ENCODE results near the gene RHEX.

RHEX gene

GRCh38 chr1:206133751-206134415, 80.9 kb downstream of the RHEX start:
- Histone ChIP-seq H3K4me3 (ENCODE audit: low read depth in 1 of 2, low read length in 2 of 2) (no peak overlapping the region), H3K4me1 (ENCODE audit: insufficient read depth, low read length) (no peaks in the 10 kb centered on the region), H3K27me3 (ENCODE audit: control insufficient read depth in 1 of 2, insufficient read depth in 2 of 2, low read length in 2 of 2) (no peaks in the 10 kb centered on the region), H3K9ac (ENCODE audit: low read length) (no peak overlapping the region), H3K36me3 (ENCODE audit: insufficient read depth, low read length) (no peaks in the 10 kb centered on the region), H3K27ac (ENCODE audit: low read depth, low read length) (no peak overlapping the region), H3K9me3 (ENCODE audit: low read length) (no peaks in the 10 kb centered on the region)

- Histone ChIP-seq H3K4me1 (ENCODE audit: insufficient read depth, low read length) (no peaks in the 10 kb centered on the region), H3K36me3 (ENCODE audit: insufficient read depth, low read length) (no peaks in the 10 kb centered on the region), H3K27me3 (ENCODE audit: control insufficient read depth in 1 of 2, insufficient read depth in 2 of 2, low read length in 2 of 2) (no peaks in the 10 kb centered on the region), H3K4me3 (ENCODE audit: low read depth in 1 of 2, low read length in 2 of 2) (no peak overlapping the region), H3K9me3 (ENCODE audit: low read length) (no peaks in the 10 kb centered on the region), H3K9ac (ENCODE audit: low read length) (no peak overlapping the region), H3K27ac (ENCODE audit: low read depth, low read length) (no peak overlapping the region)
These were observed 82.3 kb downstream of the RHEX start for GRCh38 chr1:206135248-206135647.

- H3K27me3 ChIP-seq (ENCODE audit: control insufficient read depth in 1 of 2, insufficient read depth in 2 of 2, low read length in 2 of 2): no peaks in the 10 kb centered on the region
- no peaks in the 10 kb centered on the region for H3K4me1 ChIP-seq (ENCODE audit: insufficient read depth, low read length)
- H3K9me3 ChIP-seq (ENCODE audit: low read length): no peaks in the 10 kb centered on the region
- no peak overlapping the region for H3K27ac ChIP-seq (ENCODE audit: low read depth, low read length)
- H3K36me3 ChIP-seq (ENCODE audit: insufficient read depth, low read length): no peaks in the 10 kb centered on the region
- no peak overlapping the region for H3K4me3 ChIP-seq (ENCODE audit: low read depth in 1 of 2, low read length in 2 of 2)
- H3K9ac ChIP-seq (ENCODE audit: low read length): no peak overlapping the region
These were observed 83.3 kb downstream of the RHEX start for GRCh38 chr1:206136241-206136640.

- H3K4me1 ChIP-seq (ENCODE audit: insufficient read depth, low read length): no peaks in the 10 kb centered on the region
- H3K36me3 ChIP-seq (ENCODE audit: insufficient read depth, low read length): no peaks in the 10 kb centered on the region
- no peaks in the 10 kb centered on the region for H3K27me3 ChIP-seq (ENCODE audit: control insufficient read depth in 1 of 2, insufficient read depth in 2 of 2, low read length in 2 of 2)
- no peak overlapping the region for H3K4me3 ChIP-seq (ENCODE audit: low read depth in 1 of 2, low read length in 2 of 2)
- no peak overlapping the region for H3K27ac ChIP-seq (ENCODE audit: low read depth, low read length)
- H3K9me3 ChIP-seq (ENCODE audit: low read length): no peaks in the 10 kb centered on the region
- H3K9ac ChIP-seq (ENCODE audit: low read length): no peak overlapping the region
These were observed 89.0 kb downstream of the RHEX start for GRCh38 chr1:206142011-206142410.

GRCh38 chr1:206142770-206143169, 89.8 kb downstream of the RHEX start:
- no peaks in the 10 kb centered on the region for H3K4me1 ChIP-seq (ENCODE audit: insufficient read depth, low read length)
- no peak overlapping the region for H3K27ac ChIP-seq (ENCODE audit: low read depth, low read length)
- no peaks in the 10 kb centered on the region for H3K9me3 ChIP-seq (ENCODE audit: low read length)
- H3K4me3 ChIP-seq (ENCODE audit: low read depth in 1 of 2, low read length in 2 of 2): no peak overlapping the region
- no peak overlapping the region for H3K9ac ChIP-seq (ENCODE audit: low read length)
- H3K36me3 ChIP-seq (ENCODE audit: insufficient read depth, low read length): no peaks in the 10 kb centered on the region
- H3K27me3 ChIP-seq (ENCODE audit: control insufficient read depth in 1 of 2, insufficient read depth in 2 of 2, low read length in 2 of 2): no peaks in the 10 kb centered on the region

- Histone ChIP-seq H3K4me1 (ENCODE audit: insufficient read depth, low read length) (no peaks in the 10 kb centered on the region), H3K9me3 (ENCODE audit: low read length) (no peaks in the 10 kb centered on the region), H3K9ac (ENCODE audit: low read length) (no peak overlapping the region), H3K27ac (ENCODE audit: low read depth, low read length) (no peak overlapping the region), H3K4me3 (ENCODE audit: low read depth in 1 of 2, low read length in 2 of 2) (no peak overlapping the region), H3K36me3 (ENCODE audit: insufficient read depth, low read length) (no peaks in the 10 kb centered on the region), H3K27me3 (ENCODE audit: control insufficient read depth in 1 of 2, insufficient read depth in 2 of 2, low read length in 2 of 2) (no peaks in the 10 kb centered on the region)
These were observed 90.7 kb downstream of the RHEX start for GRCh38 chr1:206143537-206144172.

- Histone ChIP-seq H3K9me3 (ENCODE audit: low read length) (no peaks in the 10 kb centered on the region), H3K36me3 (ENCODE audit: insufficient read depth, low read length) (no peaks in the 10 kb centered on the region), H3K4me1 (ENCODE audit: insufficient read depth, low read length) (no peaks in the 10 kb centered on the region), H3K9ac (ENCODE audit: low read length) (no peak overlapping the region), H3K27ac (ENCODE audit: low read depth, low read length) (no peak overlapping the region), H3K27me3 (ENCODE audit: control insufficient read depth in 1 of 2, insufficient read depth in 2 of 2, low read length in 2 of 2) (no peaks in the 10 kb centered on the region), H3K4me3 (ENCODE audit: low read depth in 1 of 2, low read length in 2 of 2) (no peak overlapping the region)
These were observed 91.6 kb downstream of the RHEX start for GRCh38 chr1:206144605-206145004.

- no peak overlapping the region for H3K9ac ChIP-seq (ENCODE audit: low read length)
- no peak overlapping the region for H3K27ac ChIP-seq (ENCODE audit: low read depth, low read length)
- no peaks in the 10 kb centered on the region for H3K27me3 ChIP-seq (ENCODE audit: control insufficient read depth in 1 of 2, insufficient read depth in 2 of 2, low read length in 2 of 2)
- H3K36me3 ChIP-seq (ENCODE audit: insufficient read depth, low read length): no peaks in the 10 kb centered on the region
- H3K4me1 ChIP-seq (ENCODE audit: insufficient read depth, low read length): no peaks in the 10 kb centered on the region
- no peak overlapping the region for H3K4me3 ChIP-seq (ENCODE audit: low read depth in 1 of 2, low read length in 2 of 2)
- no peaks in the 10 kb centered on the region for H3K9me3 ChIP-seq (ENCODE audit: low read length)
These were observed 92.9 kb downstream of the RHEX start for GRCh38 chr1:206145771-206146290.

Data from muscle layer of colon (tissue), 2 donors.